Stimulated activated CD8-positive, alpha-beta memory T cell treated with anti-CD3 and anti-CD28 coated beads, Interleukin-12 subunit alpha, Interleukin-12 subunit beta, amount 100 ng/mL, for 4 hours (primary cell): ENCODE data around the gene GSC.
"Not testable (repeated sequence)": the region's sequence is repeated elsewhere in the genome, so short reads cannot be mapped to it uniquely, and the experiment has no call there.

Experiments used
- DNase-seq: peaks from one replicate; pipeline ENCODE4 v3.0.0-alpha.2; 2020; ENCODE audit warnings: low read depth

The GSC gene

GRCh38 chr14:94746131-94746530, 23.8 kb downstream of the GSC start:
- DNase-seq = no peak

- DNase-seq = no peak
Observed at GRCh38 chr14:94738751-94739150, 31.2 kb downstream of the GSC start.

- no peak for DNase-seq
Observed at GRCh38 chr14:94738097-94738496, 31.8 kb downstream of the GSC start.

GRCh38 chr14:94728950-94729349, 41.0 kb downstream of the GSC start:
- DNase-seq = no peak

GRCh38 chr14:94728440-94728839, 41.5 kb downstream of the GSC start:
- DNase-seq = not testable (repeated sequence)

GRCh38 chr14:94726649-94727048, 43.3 kb downstream of the GSC start:
- DNase-seq = not testable (repeated sequence)

- no peak for DNase-seq
Observed at GRCh38 chr14:94724993-94725392, 44.9 kb downstream of the GSC start.

- no peak for DNase-seq
Observed at GRCh38 chr14:94722397-94722796, 47.5 kb downstream of the GSC start.
